NCI-H748 (cell line): Measurements from ENCODE around the gene CADM2.
A peak's percentile ranks its signal among the peaks of the same experiment; 100 is the strongest.

Experiments used
- DNase-seq: peaks from one replicate; lab custom pipeline; 2025; ENCODE audit not compliant: unreplicated experiment; lab: John Stamatoyannopoulos, UW

CADM2 gene

DNA sequence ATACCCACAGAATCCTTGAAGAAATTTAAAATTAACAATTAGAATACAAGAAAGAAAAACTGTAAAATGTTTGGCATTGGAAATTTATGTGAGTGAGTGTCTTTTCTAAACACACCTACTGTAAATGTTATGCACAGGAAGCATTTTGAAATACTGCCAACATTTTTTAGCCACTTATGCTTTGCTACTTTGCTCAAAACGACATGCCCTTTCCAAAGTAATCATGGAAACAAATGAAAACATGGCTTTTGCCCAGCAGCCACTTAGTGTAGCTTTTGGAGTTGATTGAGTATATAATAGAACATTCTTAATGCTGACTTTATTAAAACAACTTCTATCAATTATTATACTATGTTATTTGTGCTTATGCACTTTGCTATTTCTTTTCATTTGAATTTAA, 823.0 kb downstream of the CADM2 start:
- DNase-seq = peak; percentile 84

DNA sequence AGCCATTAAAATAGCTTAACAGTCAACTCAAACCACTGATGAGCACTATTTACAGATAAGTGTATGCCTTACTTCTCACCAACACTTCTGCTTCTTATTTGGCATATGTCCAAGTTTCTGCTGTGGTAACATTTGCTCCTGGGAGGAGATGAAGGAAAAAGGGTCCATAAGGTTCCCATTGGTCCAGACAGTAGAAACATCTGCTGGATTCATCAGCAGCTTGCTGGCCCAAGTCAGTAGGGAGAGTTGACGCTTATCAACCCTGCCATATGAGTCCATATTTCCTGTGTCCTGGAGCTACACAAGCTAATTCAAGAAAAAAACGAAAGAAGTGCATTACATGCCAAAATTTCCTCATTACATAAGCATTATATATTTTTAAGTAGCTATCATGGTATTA, 824.5 kb downstream of the CADM2 start:
- peak; percentile 7 for DNase-seq

DNA sequence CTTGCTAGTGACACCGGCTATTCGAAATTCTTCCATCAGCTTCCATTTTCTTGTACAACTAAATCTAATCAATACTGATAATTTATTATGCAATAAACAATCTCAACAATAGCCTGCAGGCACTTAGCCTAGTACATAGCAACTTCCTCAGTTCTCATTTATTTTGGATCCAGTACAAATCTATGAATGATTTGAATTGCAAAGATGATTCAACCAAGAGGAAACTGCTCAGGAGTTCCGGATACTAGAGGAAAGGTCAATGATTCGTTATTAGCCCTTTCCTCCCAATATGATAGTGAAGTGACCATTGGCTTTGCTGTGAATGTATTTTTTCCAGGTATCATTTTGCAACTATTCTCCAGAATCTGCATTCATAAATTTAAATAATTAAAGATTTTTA, 827.0 kb downstream of the CADM2 start:
- no peak for DNase-seq

DNA sequence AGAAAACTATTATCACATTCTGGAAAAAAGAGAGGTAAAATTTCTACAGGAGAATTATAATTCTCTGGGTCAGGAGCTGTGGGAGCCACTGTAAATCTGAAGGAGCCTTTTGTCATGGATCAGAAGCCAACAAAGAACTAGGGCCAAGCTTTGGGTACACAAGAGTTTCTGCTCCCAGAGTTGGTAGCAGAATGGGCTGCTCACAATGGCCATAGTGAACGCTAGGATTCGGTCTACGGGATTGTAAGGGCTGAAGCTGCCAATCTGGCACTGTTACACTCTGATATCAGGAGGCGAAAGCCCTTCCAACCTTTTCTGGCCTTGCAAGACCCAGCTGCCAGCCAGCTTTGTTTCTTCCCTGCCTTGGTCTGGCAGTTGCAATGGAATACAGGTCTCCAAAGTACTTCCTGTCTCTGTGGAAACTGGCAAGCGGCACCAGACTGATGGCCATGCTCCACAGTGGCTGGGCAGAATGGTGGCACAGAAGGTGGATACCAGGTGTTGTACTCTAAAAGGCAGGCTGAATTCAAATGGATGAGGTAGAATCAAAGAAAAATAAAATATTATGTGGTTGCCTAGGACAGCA, 831.7 kb downstream of the CADM2 start:
- no peak for DNase-seq

DNA sequence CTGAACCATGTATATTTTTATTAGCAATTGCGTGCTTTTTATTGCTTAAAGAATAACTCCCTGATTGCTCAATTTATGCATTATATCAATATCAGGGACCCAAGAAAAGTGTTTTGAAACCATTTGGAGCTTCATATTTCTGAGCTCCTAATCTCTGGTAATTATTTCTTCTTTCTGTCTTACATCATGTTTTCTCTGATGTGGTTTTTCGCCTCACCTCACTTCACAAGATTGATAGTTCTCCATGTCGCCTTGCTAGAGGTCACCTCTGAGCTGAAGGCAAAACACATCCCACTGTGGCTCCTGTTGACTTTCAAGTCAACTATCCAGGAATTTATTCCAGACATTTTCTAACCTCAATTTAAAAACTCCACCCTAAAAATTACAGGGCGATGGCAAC, 837.4 kb downstream of the CADM2 start:
- DNase-seq = no peak

DNA sequence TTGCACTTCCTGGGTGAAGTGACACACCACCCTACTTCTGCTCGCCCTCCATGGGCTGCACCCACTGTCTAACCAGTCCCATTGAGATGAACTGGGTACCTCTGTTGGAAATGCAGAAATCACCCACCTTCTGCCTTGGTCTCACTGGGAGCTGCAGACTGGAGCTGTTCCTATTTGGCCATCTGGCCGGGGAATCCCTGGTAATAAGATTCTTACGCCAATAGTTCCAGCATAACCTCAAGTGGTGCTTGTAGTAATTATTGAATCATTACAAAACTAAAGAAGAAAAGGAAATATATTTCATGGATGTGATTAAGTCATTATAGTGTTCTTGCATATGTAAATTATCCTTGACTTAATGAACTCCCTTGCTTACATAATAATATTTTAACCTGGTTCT, 841.9 kb downstream of the CADM2 start:
- no peak for DNase-seq

DNA sequence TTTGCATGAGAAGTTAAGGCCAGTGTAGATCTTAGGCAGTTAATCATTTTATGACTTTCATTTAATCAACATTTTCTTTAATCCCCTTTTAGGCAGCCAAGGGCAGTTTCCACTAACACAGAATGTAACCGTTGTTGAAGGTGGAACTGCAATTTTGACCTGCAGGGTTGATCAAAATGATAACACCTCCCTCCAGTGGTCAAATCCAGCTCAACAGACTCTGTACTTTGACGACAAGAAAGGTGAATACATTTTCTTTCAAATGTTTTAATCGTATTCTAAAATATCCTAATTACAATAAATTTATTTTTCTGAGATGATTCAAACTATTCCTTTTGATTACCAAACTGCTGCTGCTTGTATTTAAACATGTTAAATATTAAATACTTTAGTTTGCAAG, 843.2 kb downstream of the CADM2 start:
- DNase-seq = peak; percentile 67

DNA sequence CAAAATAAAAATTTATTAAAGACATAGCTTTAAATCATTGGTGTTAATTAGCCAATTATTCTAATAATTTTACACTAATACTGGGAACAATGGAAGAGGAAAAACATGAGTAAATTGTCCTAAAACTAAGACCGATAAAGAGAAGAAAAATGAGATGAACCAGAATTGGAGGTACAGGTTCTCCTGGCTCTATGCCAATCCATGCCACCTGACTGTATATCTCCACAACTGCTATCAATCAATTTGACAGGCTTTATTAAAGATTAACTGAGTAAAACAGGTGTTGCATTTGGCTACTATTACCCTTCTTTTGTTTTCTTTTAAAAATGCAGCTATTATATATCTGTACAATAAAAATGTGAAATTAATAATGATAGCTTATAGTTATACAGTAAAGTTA, 850.0 kb downstream of the CADM2 start:
- peak; percentile 80 for DNase-seq

DNA sequence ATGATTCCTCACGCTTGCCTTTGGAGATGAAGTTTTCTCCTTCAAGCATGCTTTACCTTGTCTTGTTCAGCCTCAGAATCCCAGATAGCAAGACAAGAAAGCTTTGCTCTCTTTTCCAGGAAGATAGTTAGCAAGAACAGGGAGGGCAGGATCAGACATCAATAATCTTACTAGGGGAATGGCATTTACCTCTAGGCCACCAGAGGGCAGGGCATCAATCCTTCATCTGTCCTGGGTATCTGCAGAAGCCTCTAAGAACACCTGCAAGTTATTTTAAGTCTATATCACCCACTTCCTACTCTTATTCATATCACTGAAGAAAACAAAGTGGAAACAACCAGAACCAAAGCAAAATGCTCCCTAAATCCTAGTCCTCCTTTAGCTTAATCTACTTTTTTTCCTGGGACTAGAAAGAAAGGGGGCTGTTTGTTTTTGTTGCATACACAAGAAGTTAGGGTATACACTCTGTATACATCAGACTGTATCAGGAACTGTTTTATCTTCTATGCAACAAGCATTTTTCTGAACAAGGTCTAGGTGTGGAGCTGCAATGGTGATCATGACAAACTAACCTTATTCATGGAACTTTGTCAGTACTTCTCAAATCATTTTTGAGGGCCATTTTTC, 862.5 kb downstream of the CADM2 start:
- DNase-seq = peak; percentile 45

DNA sequence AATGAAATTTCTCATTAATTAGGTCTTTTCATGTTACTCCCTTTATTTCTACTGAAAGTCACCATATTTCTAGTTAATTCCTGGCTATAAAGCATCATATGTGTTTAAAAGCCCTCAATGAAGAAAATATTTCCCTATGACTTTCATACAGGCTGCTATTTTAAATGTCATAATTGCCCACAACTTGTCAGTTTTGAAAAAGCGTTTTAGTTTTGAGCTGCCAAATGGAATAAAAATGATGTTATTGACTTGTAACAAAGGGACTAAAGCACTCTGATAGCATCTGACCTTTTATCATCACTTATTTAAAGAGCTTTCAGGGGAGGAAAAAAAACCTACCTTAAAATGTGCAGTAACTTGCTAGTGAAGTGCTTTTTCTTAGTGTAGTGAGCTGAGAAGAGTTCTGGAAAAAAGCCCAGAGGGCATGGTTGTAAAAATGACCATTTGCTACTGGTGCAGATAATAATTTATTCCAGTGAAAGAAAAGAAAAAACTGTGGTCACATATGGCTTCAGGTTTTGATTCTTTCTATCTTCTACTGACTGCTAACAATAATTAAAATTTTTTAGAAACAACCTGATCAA, 877.2 kb downstream of the CADM2 start:
- peak; percentile 19 for DNase-seq

DNA sequence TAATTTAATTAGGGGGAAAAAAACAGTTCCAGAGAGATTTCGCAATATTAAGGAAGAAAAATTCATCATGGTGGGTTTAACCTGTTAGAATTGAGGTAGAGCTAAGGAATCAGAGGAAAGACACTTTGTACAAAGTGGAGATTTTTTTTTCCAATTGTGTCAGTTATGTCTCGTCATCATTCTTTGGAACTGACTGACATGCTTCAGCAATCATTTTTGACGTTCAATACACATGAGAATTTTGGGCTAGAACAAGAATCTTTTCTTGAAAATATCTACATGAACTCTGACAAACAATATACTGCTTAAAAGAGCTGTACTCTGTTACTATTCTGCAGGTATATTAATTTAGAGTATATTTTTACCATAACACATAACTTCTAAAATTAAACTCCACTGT, 878.6 kb downstream of the CADM2 start:
- no peak for DNase-seq

DNA sequence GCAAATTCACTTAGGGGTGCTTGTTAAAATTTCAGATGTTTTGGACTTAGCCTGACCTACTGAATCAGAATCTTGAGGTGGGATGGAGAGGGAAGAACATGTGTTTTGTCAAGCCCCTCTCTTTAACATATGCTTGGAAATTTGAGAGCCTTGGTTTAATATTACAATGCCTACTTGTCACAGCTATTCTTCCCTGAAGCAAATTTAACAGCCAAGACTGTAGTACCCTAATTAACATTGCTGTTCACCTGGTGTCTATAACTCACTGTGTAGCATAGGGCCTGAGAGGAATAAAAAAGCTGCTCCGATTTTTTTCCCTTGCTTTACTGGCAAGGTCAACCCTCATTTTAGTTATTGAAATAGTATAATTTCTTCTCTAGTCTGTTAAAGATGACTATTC, 880.1 kb downstream of the CADM2 start:
- DNase-seq = peak; percentile 76

DNA sequence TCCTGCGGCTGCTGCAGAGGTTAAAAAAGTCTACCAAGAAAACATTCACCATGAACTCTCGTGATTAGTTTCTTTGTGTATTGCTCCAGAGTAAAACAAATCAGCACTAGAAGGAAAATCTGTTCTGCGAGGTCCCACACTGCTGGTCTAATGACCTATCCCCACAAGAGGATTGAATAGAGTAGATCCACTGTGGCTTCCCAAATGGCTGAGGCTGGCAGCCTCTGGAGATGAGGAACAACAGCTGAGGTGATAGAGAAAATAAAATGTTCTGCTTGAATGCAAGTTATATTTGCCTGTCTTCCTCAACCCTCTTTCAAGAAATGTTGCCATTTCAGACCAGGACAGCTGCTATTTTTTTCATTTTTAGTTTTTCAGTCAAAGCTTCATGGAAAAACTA, 883.3 kb downstream of the CADM2 start:
- no peak for DNase-seq

DNA sequence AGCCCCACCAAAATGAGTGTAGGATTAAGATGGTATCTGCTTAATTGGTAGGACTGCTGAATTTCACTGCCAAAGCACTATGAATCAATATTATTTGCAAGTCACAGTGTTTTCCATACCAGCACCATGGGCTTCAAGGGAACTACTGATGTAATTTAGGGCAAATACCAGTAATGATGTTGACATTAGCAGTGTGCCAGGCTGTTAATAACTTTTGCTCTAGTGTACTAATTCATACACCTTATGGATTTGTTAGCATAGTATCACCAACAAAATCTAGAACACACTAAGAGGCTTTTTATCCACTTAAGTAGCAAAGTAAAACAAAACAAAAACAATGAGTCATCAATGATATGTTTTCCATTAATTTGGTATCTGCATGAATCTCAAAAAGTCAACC, 888.2 kb downstream of the CADM2 start:
- peak; percentile 78 for DNase-seq

DNA sequence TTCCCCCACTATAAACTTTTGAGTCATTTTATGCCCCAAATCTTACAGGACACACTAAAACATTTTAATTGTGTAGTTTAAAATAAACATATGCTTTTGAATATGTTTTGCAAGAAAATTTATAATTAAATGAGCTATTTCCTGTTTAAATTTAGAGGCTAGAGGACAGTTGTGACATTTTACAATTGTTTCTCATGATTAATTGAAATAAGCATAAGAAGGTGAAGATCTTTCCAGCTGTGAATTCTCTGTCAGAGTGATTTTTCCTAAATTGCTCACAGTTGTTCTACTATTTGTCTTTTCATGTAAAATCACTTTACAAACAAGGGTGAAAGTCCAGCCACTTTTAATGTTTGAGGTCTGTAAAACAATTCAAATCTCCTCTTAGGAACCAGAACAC, 892.3 kb downstream of the CADM2 start:
- no peak for DNase-seq

DNA sequence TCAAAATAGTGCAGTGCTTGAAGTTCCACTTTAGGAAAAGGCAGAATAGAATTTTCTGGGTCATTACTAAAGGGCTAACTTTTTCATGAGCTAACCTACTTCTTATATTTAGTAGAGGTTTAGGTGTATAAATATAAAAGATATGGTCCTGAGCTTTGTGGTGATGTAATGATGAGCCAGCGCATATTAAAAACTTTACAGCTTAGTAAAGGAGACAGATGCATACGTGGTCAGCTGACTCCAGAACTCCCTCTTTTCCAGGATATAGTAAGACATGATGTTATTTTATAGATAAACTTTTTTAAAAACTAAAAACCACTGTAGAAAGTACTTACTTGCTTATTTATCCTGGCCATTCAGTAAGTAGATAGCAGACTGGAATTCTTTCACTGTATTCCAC, 895.0 kb downstream of the CADM2 start:
- no peak for DNase-seq

DNA sequence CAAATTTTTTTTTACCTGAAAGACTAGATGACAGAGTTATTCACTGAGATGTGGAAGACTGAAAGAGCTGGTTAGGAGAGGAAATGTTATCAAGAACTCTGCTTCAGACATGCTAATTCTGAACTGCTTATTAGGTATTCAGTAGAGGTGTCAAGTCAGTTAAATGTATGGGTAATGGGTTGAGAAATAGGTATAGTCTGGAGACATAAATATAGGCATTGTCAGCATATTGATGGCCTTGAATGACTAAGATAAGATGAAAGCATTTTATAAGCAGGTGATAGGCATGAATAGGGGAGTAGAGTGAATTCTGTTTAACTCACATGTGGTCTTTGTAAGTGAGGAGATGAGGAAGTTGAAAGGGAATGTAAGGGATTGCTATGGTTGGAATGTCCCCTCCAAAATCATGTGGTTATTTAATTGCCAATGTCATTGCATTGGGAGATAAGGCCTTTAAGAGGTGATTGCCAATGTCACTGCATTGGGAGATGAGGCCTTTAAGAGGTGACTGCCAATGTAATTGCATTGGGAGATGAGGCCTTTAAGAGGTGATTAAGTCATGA, 904.2 kb downstream of the CADM2 start:
- no peak for DNase-seq

DNA sequence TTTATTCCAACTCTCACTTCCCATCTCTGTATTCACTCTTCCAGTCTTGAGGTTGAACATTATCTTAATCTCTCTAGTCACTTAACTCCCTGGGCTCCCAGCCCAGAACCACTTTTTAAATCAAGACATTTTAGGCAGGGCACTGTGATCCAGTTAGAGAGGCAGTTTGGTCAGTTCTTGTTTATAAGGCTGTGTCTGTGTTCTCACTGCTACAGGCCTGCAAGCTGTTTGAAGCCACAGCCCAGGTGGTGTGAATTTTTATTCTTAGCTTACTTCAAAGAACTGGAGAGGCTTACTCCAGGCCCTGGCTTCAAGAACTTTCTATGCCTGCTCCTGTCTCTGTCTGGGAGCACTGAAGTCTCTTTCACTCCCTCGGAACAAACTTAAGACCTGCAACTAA, 906.1 kb downstream of the CADM2 start:
- DNase-seq = no peak

DNA sequence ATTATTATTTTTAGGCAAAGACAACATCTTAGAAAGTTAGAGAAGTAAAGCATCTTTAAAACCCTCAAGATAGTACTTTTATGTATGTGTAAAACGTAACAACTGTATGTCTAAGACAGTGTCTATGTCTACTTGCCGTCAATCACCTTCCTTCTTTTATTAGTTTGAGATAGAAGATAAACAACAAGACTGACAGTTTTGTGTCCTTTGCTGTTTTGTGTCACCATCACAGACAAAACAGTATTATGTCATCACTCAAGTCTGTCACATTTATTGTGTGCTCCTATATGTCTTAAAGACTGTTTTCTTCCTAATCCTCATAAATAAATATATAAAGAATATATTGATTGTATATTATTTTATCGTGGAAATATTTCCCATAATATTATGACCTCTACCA, 908.3 kb downstream of the CADM2 start:
- no peak for DNase-seq

DNA sequence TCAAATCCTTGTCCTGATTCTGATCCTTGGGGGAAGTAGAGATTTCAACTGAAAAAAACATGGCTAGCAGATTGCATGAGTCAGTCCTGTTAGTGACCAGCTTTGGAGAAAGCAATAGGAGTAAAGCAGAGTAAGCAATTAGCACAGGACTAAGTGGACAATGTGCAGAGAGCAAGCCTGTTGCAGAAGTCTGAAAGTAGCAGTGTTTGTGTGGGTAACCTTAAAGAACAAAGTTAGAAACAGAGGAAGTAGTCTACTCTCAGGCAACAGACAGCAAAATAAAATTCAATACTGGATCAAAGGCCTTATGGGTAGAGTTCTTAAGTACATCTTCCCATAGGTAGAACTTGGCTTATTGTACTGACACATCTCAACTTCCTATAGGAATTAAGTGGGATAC, 916.8 kb downstream of the CADM2 start:
- DNase-seq = no peak

DNA sequence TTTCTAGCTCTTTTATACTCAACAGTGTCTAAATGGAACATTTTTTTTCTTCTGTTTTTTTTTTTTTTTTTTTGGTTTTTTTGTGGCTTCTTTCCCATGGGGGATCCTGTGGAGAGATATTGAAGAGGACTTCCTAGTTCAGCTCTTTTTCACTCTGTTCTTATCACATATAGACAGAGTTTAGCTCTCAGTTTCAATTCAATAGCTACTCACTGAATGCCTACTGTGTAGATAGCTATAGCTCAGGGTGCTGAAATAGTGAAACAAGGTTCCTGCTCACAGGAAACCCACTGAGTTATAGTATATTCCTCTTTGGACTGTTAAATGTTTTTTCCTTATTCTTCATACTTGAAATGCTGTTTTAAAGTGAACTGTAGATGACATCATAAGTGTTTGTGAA, 918.8 kb downstream of the CADM2 start:
- DNase-seq = no peak

DNA sequence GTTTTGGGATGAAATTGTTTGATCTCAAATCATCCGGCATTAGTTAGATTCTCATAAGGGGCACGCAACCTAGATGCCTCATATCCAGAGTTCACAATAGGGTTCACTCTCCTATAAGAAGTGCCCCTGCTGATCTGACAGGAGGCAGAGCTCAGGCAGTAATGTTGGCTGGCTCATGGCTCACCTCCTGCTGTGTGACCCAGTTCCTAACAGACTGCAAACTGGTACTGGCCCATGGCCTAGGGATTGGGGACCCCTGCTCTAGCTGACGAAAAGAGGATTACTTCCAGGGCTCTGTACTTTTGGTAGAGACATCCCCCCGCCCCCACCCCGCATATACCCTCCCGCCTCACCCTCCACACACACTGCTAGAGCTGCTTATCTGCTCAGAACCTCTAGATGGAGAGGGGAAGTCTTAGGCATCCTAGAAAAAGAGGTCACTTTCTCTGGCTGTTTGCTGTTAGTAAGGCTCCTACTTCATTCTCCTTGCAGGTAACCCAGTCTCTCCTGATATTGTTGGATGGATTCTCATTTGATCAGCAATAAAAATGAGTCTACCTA, 923.1 kb downstream of the CADM2 start:
- no peak for DNase-seq
